ENCODE results near the gene DEF6. TPM values are rescaled to one million over a fixed set of nuclear protein-coding genes. Genes with fewer than 3 reads are reported as not detected.

The DEF6 gene
- total and polyA plus RNA-seq, 2 experiments from 2014 or later: 5.1 to 7.2 TPM

DNA sequence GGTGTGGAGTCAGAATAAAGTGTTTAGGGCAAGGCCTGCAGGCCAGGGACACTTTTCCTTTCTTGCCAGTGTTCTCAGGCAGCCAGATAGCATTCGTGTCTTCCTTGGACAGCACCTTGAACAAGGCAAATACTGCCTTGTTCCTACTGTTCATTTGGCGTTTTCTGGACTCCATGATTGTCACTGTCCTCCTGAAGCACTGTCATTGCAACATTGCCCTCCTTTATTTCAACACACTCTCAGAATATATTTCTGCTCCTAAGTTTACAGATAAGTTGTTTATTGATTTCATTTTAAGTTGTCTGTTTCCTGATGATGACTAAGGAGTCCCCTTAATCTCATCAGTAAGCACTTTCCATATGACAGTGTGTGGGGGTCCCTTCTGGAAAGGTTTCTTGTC, 15.1 kb upstream of the DEF6 start:
- Histone ChIP-seq H3K4me2 (no peak overlapping the region), H2AFZ (no peak overlapping the region), H3K27ac (ENCODE audit: low read depth) (no peak overlapping the region), H3K79me2 (replicated peaks; ENCODE audit: insufficient read depth) (no peaks in the 10 kb centered on the region), H3K9me2 (ENCODE audit: insufficient read depth) (no peaks in the 10 kb centered on the region), H3K27me3 (ENCODE audit: insufficient read depth) (no peaks in the 10 kb centered on the region), H3F3A (replicated peaks; ENCODE audit: low read depth) (no peaks in the 10 kb centered on the region), H4K20me1 (replicated peaks; ENCODE audit: insufficient read depth) (peaks cover 1% of the 10 kb centered on the region; the same call in 1 of the 2 replicates), H3K4me3 (no peak overlapping the region), H3K36me3 (ENCODE audit: insufficient read depth) (no peaks in the 10 kb centered on the region), H3K4me1 (ENCODE audit: insufficient read depth) (no peaks in the 10 kb centered on the region)
- Mint-ChIP-seq H3K9me3 (no peaks in the 10 kb centered on the region), H3K4me1 (no peaks in the 10 kb centered on the region), H3K36me3 (ENCODE audit: low read depth) (no peaks in the 10 kb centered on the region; the same call in 2 of the 3 replicates), H3K27me3 (ENCODE audit: insufficient read depth, low read depth, poor library complexity) (no peaks in the 10 kb centered on the region), H3K27ac (no peak overlapping the region), H3K4me3 (no peak overlapping the region)
- DNase-seq (ENCODE audit: low spot score) (no peak), ATAC-seq (no peak)
- TF ChIP-seq, protein P1, sequence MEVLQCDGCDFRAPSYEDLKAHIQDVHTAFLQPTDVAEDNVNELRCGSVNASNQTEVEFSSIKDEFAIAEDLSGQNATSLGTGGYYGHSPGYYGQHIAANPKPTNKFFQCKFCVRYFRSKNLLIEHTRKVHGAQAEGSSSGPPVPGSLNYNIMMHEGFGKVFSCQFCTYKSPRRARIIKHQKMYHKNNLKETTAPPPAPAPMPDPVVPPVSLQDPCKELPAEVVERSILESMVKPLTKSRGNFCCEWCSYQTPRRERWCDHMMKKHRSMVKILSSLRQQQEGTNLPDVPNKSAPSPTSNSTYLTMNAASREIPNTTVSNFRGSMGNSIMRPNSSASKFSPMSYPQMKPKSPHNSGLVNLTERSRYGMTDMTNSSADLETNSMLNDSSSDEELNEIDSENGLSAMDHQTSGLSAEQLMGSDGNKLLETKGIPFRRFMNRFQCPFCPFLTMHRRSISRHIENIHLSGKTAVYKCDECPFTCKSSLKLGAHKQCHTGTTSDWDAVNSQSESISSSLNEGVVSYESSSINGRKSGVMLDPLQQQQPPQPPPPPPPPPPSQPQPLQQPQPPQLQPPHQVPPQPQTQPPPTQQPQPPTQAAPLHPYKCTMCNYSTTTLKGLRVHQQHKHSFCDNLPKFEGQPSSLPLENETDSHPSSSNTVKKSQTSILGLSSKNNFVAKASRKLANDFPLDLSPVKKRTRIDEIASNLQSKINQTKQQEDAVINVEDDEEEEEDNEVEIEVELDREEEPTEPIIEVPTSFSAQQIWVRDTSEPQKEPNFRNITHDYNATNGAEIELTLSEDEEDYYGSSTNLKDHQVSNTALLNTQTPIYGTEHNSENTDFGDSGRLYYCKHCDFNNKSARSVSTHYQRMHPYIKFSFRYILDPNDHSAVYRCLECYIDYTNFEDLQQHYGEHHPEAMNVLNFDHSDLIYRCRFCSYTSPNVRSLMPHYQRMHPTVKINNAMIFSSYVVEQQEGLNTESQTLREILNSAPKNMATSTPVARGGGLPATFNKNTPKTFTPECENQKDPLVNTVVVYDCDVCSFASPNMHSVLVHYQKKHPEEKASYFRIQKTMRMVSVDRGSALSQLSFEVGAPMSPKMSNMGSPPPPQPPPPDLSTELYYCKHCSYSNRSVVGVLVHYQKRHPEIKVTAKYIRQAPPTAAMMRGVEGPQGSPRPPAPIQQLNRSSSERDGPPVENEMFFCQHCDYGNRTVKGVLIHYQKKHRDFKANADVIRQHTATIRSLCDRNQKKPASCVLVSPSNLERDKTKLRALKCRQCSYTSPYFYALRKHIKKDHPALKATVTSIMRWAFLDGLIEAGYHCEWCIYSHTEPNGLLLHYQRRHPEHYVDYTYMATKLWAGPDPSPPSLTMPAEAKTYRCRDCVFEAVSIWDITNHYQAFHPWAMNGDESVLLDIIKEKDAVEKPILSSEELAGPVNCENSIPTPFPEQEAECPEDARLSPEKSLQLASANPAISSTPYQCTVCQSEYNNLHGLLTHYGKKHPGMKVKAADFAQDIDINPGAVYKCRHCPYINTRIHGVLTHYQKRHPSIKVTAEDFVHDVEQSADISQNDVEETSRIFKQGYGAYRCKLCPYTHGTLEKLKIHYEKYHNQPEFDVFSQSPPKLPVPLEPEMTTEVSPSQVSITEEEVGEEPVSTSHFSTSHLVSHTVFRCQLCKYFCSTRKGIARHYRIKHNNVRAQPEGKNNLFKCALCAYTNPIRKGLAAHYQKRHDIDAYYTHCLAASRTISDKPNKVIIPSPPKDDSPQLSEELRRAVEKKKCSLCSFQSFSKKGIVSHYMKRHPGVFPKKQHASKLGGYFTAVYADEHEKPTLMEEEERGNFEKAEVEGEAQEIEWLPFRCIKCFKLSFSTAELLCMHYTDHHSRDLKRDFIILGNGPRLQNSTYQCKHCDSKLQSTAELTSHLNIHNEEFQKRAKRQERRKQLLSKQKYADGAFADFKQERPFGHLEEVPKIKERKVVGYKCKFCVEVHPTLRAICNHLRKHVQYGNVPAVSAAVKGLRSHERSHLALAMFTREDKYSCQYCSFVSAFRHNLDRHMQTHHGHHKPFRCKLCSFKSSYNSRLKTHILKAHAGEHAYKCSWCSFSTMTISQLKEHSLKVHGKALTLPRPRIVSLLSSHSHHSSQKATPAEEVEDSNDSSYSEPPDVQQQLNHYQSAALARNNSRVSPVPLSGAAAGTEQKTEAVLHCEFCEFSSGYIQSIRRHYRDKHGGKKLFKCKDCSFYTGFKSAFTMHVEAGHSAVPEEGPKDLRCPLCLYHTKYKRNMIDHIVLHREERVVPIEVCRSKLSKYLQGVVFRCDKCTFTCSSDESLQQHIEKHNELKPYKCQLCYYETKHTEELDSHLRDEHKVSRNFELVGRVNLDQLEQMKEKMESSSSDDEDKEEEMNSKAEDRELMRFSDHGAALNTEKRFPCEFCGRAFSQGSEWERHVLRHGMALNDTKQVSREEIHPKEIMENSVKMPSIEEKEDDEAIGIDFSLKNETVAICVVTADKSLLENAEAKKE (CRISPR knock-in tag; IDR thresholded peaks at IDR 0.05): no peak
- TF ChIP-seq NANOG (IDR thresholded peaks at IDR 0.05; ENCODE audit: borderline replicate concordance) (no peak), ZNF331 (CRISPR knock-in tag; IDR thresholded peaks at IDR 0.05; ENCODE audit: low read depth) (no peak), CREB1 (CRISPR knock-in tag; IDR thresholded peaks at IDR 0.05; ENCODE audit: low read depth) (no peak), EZH2phosphoT487 (IDR thresholded peaks at IDR 0.05; ENCODE audit: unreplicated experiment) (no peak)
- TF ChIP-seq, protein P2, sequence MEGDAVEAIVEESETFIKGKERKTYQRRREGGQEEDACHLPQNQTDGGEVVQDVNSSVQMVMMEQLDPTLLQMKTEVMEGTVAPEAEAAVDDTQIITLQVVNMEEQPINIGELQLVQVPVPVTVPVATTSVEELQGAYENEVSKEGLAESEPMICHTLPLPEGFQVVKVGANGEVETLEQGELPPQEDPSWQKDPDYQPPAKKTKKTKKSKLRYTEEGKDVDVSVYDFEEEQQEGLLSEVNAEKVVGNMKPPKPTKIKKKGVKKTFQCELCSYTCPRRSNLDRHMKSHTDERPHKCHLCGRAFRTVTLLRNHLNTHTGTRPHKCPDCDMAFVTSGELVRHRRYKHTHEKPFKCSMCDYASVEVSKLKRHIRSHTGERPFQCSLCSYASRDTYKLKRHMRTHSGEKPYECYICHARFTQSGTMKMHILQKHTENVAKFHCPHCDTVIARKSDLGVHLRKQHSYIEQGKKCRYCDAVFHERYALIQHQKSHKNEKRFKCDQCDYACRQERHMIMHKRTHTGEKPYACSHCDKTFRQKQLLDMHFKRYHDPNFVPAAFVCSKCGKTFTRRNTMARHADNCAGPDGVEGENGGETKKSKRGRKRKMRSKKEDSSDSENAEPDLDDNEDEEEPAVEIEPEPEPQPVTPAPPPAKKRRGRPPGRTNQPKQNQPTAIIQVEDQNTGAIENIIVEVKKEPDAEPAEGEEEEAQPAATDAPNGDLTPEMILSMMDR (conservative IDR thresholded peaks at IDR 0.05; ENCODE audit: low read depth in 2 of 2): no peak

Measured in GM23338 (cell line).